GM19438 (cell line): ENCODE results near the gene TMEM9.

Experiments used
- ATAC-seq: cut with Tn5 transposase; IDR thresholded peaks from one replicate; pipeline ENCODE4 v1.9.1; 2021; ENCODE audit warnings: low read depth; ENCODE audit not compliant: unreplicated experiment

Gene TMEM9

DNA sequence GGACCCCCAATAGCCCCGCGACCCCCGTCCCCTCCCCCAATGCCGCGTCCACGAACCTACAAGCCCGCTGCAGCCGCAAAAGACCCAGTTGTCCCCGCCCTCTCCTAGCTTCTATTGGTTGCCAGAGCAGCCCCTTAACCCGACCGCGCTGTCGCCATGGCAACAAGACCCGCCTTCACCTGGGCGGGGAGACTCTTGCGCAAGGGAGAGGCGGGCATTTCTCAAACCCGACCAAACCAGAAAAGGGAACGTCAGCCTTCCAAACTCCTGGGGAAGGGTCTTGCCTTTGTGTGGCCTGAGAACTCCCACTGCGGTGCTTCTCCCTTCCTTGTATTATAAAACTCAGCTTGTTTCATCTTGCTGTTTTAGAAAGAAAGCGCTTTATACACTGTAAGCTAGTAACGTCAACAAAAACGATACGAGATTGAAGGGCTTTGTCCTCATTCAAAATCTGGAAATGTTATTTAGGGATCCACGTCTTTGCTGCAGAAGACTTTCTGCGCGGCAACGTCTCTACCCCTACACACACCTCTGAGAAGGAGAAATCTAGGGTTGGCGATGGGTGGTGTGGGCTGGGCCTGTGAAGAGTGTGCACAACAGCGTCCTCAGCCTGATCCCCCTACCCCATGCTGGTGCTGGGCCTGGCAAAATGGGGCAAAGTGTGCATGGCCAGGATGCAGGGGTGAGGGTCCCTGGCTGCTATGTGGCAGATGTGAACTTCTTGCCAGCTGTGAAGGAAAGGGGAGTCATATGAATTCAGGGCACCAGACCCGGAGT lies at the start of gene TMEM9:
Gene TMEM9 (minus strand): TSS at position 86 of the 777 bp plus-strand sequence. CDS start 551 bp downstream, outside the sequence.
- peak; percentile 99 for ATAC-seq

DNA sequence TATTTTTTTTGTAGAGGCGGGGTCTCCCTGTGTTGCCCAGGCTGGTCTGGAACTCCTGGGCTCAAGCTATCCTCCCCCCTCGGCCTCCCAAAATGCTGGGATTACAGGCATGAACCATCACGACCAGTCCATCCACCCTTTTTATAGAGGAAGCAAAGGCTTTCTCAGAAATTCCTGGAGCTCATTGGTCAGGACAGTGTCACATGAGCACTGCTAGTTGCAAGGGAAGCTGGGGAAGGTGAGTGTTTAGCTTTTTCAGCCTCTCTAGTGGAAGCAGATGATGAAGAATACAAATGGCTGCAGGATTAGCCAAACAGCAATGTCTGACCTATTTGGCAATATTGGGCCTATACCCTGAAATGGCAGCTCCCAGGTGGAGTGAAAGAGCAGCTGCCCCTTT lies 44.3 kb upstream of the TMEM9 start:
- no peak for ATAC-seq

DNA sequence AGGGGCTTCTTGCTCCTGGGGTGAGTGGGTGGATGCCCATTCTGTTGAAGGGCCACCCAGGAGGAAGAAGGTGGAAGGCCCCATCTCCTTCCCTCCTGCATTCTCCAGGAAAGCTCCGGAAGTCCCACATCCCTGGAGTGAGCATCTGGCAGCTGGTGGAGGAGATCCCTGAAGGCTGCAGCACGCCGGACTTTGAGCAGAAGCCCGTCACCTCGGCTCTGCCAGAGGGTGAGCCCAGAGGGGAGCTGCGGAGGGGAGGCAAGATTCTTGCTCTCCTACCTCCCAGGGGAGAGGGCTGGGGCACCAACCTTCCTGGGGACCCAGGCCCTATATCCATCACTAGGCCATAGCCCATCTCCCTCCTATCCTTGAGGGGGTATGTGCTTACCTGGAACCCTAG lies 39.8 kb upstream of the TMEM9 start:
- no peak for ATAC-seq

DNA sequence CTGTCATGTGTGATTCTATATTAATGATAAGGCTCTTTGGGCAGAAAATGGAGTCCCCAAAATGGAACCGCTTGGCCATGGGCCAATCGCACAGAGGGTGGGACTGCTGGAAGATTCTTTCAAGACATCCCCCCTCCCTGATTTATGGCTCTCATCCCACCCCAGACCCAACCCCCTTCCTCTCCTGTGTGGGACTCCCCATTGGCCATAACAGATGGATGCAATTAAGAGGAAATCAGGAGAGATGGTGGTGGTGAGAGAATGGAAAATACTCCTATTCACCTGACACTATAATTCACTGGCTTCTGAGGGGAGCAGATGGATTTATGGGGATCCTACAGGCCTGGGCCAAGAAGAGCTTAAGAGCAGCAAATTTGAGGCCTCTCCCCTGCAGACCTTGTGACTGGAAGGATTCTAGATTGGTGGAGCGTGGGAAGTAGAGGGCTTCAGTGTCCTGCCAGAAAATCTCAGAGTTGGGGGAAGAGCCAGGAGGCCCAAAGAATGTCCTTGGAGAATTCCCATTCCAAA lies 38.1 kb upstream of the TMEM9 start:
- ATAC-seq, result no peak

DNA sequence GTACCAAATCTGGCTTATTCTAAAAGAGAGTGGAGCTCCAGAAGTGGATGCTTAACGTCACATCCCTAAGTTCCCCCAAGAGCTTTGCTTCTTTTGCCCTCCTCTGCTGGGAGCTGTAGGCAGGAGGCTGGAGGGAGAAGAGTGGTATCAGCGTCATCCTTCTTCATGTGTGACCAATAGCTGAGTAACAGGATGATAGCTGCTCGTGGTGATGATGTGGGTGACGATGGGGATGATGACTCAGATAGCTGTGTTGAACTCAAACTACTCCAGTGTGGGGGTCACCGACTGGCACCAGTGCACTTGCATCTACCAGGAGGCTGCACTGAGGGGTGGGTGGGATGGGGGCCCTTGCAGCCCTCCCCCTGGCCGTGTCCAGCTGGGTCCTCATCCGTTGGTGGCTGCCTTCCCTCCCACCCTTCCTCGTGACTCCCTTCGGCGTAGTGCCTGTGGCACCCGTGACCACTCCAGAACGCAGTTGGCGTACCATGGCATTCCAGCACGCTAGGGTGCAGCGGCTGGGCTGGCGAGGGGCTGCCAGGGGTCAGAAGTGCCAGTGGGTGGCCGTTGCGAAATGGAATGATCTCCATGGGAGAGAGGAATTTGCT lies 37.5 kb upstream of the TMEM9 start:
- no peak for ATAC-seq

DNA sequence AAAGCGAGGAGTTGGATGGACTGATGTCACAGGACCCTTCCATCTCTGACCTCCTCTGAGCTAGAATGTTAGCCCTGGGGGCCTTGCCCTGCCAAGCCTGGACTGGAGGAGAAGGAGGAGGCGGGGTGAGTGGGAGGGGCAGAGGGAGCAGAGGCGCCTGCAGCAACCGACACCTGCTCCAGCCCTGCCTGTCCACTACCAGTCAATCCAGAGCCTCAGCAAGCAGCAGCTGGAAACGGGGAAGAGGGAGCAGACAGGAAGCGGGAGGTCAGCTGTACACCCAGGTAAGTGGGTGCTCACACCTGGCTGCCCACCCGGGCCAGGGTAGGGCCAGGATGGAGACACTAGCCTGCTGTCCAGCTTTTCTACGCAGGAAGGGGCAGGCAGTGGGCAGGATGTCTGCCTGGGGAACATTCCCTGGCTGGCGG lies 36.4 kb upstream of the TMEM9 start, which contains the start of gene IGFN1:
Gene IGFN1 (plus strand): TSS at position 201 of the 428 bp plus-strand sequence. CDS start 2,470 bp downstream, outside the sequence.
- ATAC-seq, result no peak

DNA sequence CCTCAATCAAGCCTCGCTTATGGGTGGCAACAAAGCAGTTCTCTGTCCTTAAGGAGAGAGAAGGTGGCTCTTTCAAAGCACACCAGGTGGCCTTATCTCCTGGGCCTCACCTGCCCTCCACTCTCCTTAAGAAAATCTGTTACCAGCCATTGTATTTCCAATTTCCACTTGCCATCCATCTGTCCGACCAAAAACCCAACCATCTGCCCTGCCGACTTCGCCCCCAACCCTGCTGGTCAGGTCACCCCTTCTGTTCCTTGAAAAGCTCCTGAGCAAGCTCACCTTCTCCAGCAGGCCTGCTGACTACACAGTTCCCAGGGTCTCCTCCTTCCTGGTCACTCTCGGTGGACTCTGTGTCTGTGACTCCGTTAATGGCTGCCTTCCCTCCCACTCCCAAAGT lies 35.7 kb upstream of the TMEM9 start:
- no peak for ATAC-seq

DNA sequence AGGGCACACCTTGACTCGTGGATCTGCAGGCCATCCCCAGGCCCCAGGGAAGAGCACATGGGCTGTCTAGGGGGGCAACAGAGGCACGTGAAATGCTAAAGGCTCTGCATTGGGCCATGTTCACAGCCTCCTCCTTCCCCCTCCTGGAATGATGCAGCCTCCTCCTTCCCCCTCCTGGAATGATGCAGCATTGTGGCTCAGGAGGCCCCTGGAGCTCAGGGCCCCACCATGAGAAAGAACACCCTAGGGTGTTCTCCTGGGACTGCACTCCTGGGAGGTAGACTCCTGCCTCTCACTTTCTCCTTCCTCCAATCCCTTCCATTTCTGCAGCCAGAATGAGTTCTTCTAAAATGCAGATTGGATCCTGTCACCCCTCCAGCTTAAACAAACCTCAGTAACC lies 34.8 kb upstream of the TMEM9 start:
- ATAC-seq, result no peak

DNA sequence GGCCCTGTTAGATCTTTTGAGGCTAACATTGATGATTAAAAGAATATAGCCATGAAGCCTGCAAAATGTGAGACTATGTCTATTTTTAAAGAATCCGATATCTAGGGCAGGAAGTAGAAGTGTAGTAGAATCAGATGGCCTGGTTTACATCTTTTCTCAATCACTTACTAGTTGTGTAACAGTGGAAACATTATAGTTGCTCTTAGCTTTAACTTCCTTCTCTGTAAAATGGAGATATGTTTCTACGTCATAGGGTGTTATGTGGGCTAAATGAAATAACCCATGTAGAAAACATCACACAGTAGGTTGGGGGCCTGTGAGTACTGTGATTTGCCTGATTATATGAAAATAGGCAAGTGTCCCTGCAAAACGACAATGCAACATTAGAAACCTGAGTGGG lies 31.9 kb upstream of the TMEM9 start:
- no peak for ATAC-seq

DNA sequence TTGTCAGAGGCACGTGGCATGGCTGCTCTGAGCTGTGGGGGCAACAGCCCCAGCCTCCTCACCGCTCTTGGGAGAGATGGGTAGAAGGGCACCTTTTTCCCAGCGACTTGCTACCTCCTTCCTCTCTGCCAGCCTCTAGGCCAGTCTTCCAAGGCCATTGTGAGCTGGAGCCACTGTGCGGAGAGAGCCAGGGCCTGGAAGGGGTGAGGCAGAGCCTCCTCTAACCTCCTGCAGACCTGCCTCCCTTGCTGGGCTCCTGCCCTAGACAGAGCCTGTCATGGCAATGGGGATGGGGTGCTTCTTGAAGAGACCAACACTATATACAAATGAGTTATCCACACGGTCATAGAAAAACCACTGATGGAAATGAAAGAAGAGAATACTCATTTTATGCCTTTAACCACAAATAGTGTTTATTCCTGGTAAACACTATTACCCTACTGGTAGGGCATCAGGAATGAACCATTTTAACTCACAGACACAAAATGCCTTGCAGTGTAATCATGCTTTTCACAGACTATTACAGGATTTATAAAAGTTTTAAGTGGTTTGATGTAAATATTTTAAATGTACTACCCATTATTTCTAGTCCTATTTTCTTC lies 31.4 kb upstream of the TMEM9 start:
- no peak for ATAC-seq

DNA sequence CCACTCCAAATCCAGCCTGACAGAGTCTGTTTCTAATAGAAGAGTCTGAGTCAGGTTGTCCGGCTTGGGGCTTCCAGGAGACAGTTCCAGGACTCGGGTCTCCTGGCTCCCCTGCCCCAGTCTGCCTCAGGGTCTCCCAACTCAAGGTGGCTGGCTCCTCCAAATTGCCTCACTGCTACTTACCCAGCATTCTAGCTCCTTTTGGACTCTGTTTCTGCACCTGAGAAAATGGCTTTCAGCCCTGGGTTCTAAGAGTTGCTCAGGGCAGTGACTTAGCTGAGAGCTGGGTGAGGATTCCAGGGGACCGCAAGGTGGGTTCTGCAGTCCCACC lies 30.8 kb upstream of the TMEM9 start:
- no peak for ATAC-seq

DNA sequence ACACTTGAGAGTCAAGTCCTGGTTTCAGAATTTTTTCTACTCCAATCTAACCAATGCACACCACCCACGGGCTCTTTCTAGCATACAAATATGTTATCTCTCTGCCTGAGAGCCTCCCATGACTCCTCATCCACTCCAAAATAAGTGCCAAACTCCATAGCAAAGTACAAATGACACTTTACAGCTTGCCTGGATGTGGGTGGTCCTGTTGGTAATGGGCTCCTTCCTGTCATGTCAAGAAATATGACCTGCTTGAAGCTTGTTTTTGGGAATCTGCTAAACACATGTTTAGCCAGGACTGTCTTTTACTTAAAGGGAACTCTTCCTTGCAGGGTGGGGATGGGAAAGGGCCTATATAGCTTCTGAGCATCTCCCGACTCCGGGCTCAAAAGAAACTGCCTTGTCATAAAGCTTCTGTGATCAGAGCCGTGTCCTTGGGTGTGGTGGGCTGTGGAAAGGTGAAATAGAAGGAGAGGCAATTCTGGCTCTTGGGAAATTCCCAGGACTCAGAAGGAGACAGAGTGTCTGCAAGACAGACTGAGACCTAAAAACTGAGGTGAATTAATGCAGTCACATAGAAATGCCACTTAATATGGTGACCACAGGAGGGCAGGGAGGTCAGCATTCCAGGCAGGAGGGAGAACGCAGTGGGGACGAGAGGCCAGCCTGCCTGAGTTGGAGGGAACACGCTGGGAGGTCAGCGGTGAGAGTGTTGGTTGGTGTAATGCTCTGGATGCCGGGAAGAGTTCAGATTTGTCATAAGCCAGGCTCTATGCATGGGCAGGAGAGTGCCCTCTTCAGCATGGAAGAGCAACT lies 30.2 kb upstream of the TMEM9 start:
- no peak for ATAC-seq

DNA sequence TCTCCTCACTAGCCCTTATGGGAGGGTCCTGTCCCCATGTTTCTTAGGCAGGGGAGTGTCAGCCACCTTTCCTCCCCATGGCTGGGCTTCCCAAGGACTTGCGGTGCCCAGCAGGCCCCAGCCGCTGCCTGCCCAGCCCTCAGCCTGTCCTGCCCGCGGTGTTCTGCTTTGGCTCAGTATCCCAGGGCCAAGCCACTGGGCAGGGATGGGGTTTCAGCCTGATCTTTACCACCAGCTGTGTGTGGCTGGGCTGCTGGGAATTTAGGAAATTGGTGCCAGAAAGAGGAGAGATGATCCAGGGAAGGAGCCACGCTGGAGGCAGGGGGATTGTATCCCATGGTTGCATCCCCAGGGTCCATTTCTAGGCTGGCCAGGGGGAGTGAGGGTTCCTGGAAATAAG lies 29.5 kb upstream of the TMEM9 start:
- ATAC-seq, result no peak

DNA sequence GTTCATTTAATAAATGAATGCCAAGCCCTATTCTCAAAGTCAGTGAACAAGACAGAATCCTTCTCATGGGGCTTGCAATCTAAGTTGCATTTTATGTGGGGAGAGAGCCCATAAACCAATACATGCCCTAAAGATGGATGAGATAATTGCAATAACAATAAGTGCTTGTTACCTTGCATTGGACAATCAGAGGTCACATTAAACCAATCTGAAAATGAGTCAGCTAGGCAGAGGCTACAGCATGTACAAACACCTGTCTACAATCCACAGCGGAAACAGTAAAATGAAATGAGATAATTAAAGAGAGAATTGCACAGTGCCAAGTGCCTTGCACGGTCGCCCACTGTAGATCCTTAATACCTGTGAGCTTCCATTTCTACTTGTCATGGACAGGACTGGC lies 28.9 kb upstream of the TMEM9 start:
- ATAC-seq, result no peak

DNA sequence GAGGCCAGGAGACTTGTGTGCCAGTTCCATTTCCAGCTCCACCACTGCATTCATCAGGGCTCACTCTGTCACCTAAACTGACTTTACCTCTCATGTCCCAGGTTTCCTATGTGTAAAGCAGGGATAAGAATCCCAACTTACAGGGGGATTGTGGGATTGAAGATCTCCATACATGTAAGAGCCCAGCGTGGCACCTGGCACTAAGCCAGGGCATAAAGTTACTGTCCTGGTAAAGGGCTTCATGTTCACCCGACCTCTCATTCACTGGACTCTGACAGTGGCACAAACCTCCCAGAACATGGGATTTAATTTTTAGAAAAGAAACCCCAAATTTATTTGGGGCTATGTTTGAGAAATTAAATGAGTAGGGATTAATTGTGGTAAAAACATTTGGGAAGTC lies 27.5 kb upstream of the TMEM9 start:
- ATAC-seq, result no peak

DNA sequence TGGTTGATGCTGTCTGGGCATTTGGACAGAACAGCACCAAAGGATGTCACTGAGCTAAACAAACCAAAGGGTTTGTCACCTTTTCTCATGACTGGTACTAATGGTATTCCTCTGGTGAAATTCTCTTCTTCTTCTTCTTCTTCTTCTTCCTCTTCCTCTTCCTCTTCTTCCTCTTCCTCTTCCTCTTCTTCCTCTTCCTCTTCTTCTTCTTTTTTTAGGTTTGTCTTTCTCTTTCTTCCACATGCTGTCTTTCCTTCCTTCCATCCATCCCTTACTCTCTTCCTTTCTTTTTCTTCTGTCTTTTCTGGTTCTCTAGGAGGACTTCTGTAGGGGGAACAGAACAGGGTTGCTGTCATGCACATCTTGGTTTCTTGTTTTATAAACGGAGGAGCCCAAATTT lies 27.0 kb upstream of the TMEM9 start:
- no peak for ATAC-seq

DNA sequence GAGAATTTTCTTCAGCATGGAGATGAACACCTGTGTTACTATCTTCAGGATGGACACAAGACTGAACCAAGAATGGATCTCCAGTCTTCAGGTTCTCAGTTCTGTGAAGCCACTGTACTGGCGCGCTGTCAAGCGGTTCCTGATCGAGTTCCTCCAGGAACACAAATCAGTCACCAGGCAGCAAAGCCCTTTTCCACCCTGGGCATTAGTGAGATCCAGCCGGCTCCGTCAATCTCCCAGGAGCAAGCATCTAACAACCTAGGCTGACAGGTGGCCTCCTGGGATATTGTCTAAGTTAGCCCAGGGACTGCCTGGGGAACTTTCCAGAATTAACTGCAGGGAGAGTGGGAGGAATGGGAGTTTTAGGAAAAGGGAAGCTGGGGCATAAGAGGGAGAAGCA lies 26.6 kb upstream of the TMEM9 start:
- ATAC-seq, result no peak

DNA sequence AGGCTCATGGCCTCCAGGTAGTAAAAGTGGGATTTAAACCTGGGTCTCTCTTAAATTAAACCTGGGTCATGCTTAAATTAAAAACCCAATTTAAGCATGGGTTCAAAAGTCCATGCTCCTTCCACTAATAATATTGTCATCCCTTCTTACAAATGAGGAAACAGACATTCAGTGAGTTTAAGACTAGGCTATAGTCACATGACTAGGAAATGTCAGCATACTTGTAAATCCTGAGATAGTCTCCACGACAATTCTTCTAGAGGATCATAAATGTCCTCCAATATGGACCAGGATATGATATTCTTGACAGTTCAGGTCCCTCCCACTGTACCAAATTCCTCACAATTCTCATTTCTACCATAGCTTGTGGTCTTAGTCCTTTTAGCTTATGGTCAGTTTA lies 25.9 kb upstream of the TMEM9 start:
- ATAC-seq, result no peak

DNA sequence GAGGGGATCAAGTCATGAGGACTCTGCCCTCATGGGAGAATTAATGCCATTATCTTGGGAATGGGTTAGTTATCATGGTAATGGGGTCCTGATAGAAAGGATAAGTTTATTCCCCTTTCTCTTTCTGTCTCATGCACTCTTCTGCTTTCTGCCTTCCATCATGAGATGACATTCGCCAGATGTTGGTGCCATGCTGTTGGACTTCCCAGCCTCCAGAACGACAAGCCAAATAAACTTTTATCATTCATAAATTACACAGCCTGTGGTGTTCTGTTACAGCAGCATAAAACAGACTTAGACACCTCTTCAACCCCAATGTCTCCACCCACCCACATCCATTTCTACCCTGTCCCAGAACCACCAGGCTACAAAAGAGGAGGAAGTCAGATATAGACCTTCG lies 24.4 kb upstream of the TMEM9 start:
- ATAC-seq, result no peak

DNA sequence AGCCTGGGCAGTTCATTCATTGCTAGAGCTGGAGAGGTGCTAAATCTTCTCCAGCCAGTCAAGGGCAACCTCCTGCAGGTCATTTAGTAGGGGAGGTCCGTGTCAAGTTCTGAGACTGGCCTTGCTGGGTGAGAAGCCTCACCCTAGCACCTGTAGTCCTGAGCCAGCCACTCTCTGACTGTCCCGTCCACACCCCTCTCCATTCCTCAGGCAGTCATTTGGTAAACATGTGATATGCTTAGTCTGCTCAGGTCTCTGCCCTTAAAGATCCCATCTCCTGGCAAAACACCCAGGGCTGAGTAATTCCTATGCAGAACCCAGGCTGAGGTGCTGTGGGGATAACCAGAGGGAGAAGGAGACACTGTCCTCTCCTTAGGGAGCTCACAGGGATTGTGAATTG lies 22.7 kb upstream of the TMEM9 start:
- no peak for ATAC-seq
